ENCODE data around the gene ZNF792. TPM values are rescaled to one million over a fixed set of nuclear protein-coding genes. Genes with fewer than 3 reads are reported as not detected.

Gene ZNF792
- total and polyA plus RNA-seq, 2 of the 8 experiments (the other 6 are each of a cell fraction or from before 2014, with no cell fraction given): 2.5 to 7.2 TPM

DNA sequence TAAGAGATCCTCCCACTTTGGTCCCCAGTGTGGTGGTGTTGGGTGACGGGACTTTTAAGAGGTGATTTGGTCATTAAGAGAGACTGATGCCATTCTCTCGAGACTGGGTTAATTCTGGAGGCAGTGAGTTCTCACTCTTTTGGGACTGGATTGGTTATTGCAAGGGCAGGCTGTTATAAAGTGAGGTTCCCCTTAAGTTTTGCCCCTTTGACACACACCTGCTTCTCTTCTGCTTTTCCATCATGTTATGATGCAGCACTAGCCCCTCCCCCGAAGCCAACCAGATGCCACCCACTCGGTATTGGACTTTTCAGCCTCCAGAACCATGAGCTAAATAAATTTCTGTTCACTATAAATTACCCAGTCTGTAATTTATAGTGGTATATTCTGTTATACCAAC lies 19.8 kb upstream of the ZNF792 start (continued):
- no peak for TF ChIP-seq RNF2 (IDR thresholded peaks at IDR 0.05; ENCODE audit: borderline replicate concordance, low read depth, low read length, missing control alignments, poor library complexity, severe bottlenecking)
- no peak for TF ChIP-seq SIRT6 (IDR thresholded peaks at IDR 0.05; ENCODE audit: low read length)
- TF ChIP-seq PHF8 (conservative IDR thresholded peaks at IDR 0.05; ENCODE audit: low read depth, low read length): no peak
- no peak for TF ChIP-seq KDM1A (IDR thresholded peaks at IDR 0.05; ENCODE audit: borderline replicate concordance, low read length)
- TF ChIP-seq HDAC2 (IDR thresholded peaks at IDR 0.05; ENCODE audit: borderline replicate concordance in 1 of 2, low read depth in 2 of 2, low read length in 2 of 2): no peak
- no peak for TF ChIP-seq TEAD4 (IDR thresholded peaks at IDR 0.05; ENCODE audit: low read depth, low read length)
- no peak for TF ChIP-seq ASH2L (IDR thresholded peaks at IDR 0.05; ENCODE audit: low read length)

Measured in H1 (cell line).